Measurements from ENCODE around the gene CD46. TPM values are rescaled to one million over a fixed set of nuclear protein-coding genes. Genes with fewer than 3 reads are reported as not detected.

CD46 gene
- total and polyA plus RNA-seq, 2 donors = 69.7 to 152 TPM

DNA sequence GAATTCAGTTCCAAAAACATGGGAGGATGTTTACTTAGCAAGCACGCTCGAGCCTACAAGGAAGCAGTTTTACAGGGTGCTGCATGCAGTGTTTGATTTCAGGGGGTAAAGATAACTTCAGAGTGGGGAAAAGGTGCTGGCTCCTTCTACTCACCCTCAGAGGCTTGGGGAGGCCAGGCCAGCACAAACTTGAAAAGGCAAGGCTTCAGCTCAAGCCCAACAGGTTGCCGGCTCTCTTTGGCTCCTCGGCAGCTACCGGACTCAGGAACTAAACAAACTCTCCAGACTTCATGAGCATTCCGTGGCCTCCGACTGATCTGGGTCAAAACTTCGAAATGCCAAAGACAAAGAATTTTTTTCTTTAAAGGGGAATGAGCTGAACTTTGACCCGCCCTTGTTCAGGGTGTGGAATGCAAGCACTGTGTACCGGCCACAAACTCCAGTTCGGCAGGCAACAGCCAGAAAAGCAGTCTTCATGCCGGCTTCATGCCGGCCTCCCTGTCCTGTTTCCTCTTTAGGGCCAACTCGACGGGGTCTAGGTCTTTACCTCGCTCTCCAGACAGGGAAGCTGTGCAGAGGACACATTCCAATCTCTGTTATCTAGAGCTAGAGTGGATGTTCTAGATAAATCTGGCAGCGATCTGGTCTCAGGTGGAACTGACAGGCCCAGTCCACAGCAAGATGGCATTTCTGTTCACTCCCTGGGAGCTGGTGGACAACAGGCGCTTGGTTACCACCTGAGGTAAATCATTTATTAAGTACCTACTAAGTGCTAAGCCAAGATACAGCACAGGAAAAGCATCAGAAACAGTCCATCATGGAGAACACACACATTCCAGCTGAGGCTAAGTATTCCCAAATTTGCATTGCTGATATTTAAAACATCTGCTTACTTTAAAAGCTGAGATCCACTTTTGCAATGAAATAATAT, 75.0 kb downstream of the CD46 start:
- Histone ChIP-seq H3K4me3 (ENCODE audit: low read length in 2 of 2) (peak overlapping the region in 1 of 2 donors; percentile 41), H3K4me1 (ENCODE audit: control insufficient read depth in 2 of 2, insufficient read depth in 2 of 2, low read length in 2 of 2) (peaks cover 33 to 58% of the 10 kb centered on the region in 2 donors), H3K27ac (ENCODE audit: low read depth in 1 of 2, low read length in 1 of 2) (peak overlapping the region; percentile 85), H3K36me3 (ENCODE audit: control insufficient read depth in 2 of 2, insufficient read depth in 2 of 2, low read length in 1 of 2) (peaks cover 23 to 41% of the 10 kb centered on the region in 2 donors), H3K27me3 (ENCODE audit: control insufficient read depth in 2 of 2, insufficient read depth in 1 of 2, low read length in 1 of 2) (no peaks in the 10 kb centered on the region), H3K9me3 (ENCODE audit: control insufficient read depth in 2 of 2, insufficient read depth in 1 of 2, low read length in 1 of 2) (peaks cover 0 to 4% of the 10 kb centered on the region in 2 donors)
- WGBS = 84% methylated on average over 18 of the region's 18 CpGs
- DNase-seq (ENCODE audit: low read depth in 6 of 9, low spot score in 9 of 9) = peak in 1 of 9 donors; percentile 18

- H3K27ac ChIP-seq (ENCODE audit: low read depth in 1 of 2, low read length in 1 of 2) = peak overlapping the region in 1 of 2 donors; percentile 85
Measured at GRCh38 chr1:207827488-207827830, 75.6 kb downstream of the CD46 start.

GRCh38 chr1:207828046-207828445, 76.2 kb downstream of the CD46 start:
- 92% methylated on average over 5 of the region's 5 CpGs for WGBS
- Histone ChIP-seq H3K4me3 (ENCODE audit: low read length in 2 of 2) (no peak overlapping the region), H3K36me3 (ENCODE audit: control insufficient read depth in 2 of 2, insufficient read depth in 2 of 2, low read length in 1 of 2) (peaks cover 22 to 46% of the 10 kb centered on the region in 2 donors), H3K27ac (ENCODE audit: low read depth in 1 of 2, low read length in 1 of 2) (no peak overlapping the region), H3K27me3 (ENCODE audit: control insufficient read depth in 2 of 2, insufficient read depth in 1 of 2, low read length in 1 of 2) (no peaks in the 10 kb centered on the region), H3K4me1 (ENCODE audit: control insufficient read depth in 2 of 2, insufficient read depth in 2 of 2, low read length in 2 of 2) (peaks cover 44 to 70% of the 10 kb centered on the region in 2 donors), H3K9me3 (ENCODE audit: control insufficient read depth in 2 of 2, insufficient read depth in 1 of 2, low read length in 1 of 2) (peaks cover 0 to 4% of the 10 kb centered on the region in 2 donors)
- DNase-seq (ENCODE audit: low read depth in 6 of 9, low spot score in 9 of 9) = no peak

More at GRCh38 chr1:207827488-207827830, 75.6 kb downstream of the CD46 start:
- Histone ChIP-seq H3K27me3 (ENCODE audit: control insufficient read depth in 2 of 2, insufficient read depth in 1 of 2, low read length in 1 of 2) (no peaks in the 10 kb centered on the region), H3K4me3 (ENCODE audit: low read length in 2 of 2) (no peak overlapping the region), H3K4me1 (ENCODE audit: control insufficient read depth in 2 of 2, insufficient read depth in 2 of 2, low read length in 2 of 2) (peaks cover 39 to 64% of the 10 kb centered on the region in 2 donors), H3K36me3 (ENCODE audit: control insufficient read depth in 2 of 2, insufficient read depth in 2 of 2, low read length in 1 of 2) (peaks cover 22 to 43% of the 10 kb centered on the region in 2 donors), H3K9me3 (ENCODE audit: control insufficient read depth in 2 of 2, insufficient read depth in 1 of 2, low read length in 1 of 2) (peaks cover 0 to 4% of the 10 kb centered on the region in 2 donors)
- WGBS = 97% methylated on average over 2 of the region's 2 CpGs
- no peak for DNase-seq (ENCODE audit: low read depth in 6 of 9, low spot score in 9 of 9)

DNA sequence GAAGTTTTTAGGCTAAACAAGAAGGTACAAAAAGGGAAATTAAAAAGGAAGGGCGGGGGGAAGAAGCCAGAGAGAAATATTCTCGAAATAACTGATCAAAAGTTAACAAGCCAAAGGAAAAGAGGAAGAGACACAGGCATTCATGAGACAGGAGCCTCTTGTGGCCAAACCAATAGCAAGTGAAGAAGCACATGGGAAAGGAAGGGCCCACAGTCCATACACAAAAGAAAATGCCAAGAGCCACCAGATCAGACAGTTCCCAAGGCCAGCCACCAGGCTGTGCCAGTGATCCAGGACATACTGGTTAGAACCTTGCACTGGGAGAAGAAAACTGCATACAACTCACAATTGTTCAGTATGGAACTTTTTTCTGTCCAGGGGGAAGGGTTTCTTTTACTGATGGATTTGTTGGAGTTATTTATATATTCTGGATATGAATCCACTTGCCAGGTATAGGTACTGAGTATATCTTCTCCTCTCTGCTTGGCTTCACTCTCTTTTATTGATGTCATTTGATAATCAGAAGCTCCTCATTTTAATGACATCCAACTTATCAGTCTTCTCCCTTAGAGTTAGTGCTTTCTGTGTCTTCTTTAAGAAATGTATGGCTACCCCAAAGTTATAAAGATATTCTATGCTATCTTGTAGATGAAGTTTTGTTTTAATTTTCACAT, 76.8 kb downstream of the CD46 start:
- H3K36me3 ChIP-seq (ENCODE audit: control insufficient read depth in 2 of 2, insufficient read depth in 2 of 2, low read length in 1 of 2) = peaks cover 22 to 46% of the 10 kb centered on the region in 2 donors
- 35% methylated on average over 2 of the region's 2 CpGs for WGBS
- no peak overlapping the region for H3K4me3 ChIP-seq (ENCODE audit: low read length in 2 of 2)
- no peaks in the 10 kb centered on the region for H3K27me3 ChIP-seq (ENCODE audit: control insufficient read depth in 2 of 2, insufficient read depth in 1 of 2, low read length in 1 of 2)
- DNase-seq (ENCODE audit: low read depth in 6 of 9, low spot score in 9 of 9) = peak; percentile 40 to 81 (median 59)
- H3K4me1 ChIP-seq (ENCODE audit: control insufficient read depth in 2 of 2, insufficient read depth in 2 of 2, low read length in 2 of 2) = peaks cover 49 to 76% of the 10 kb centered on the region in 2 donors
- H3K27ac ChIP-seq (ENCODE audit: low read depth in 1 of 2, low read length in 1 of 2) = no peak overlapping the region
- peaks cover 0 to 4% of the 10 kb centered on the region in 2 donors for H3K9me3 ChIP-seq (ENCODE audit: control insufficient read depth in 2 of 2, insufficient read depth in 1 of 2, low read length in 1 of 2)

DNA sequence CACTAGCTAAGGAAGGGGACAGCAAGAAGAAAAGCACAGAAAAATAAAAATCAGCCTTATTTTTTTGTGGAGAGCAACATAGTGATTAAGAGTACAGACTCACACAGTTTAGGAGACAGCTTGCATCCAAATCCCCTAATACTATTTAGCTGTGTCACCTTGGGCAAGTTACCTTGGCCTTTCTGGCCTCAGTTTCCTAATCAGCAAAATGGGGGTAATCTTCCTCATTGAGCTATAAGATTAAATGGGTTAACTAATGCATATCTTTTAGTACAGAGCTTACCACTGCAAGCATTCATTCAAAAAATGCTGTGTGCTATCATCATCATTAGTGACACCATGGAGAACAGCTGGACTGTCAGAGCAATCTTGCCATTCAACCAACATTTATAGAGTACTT, 77.7 kb downstream of the CD46 start:
- H3K9me3 ChIP-seq (ENCODE audit: control insufficient read depth in 2 of 2, insufficient read depth in 1 of 2, low read length in 1 of 2) = no peaks in the 10 kb centered on the region

DNA sequence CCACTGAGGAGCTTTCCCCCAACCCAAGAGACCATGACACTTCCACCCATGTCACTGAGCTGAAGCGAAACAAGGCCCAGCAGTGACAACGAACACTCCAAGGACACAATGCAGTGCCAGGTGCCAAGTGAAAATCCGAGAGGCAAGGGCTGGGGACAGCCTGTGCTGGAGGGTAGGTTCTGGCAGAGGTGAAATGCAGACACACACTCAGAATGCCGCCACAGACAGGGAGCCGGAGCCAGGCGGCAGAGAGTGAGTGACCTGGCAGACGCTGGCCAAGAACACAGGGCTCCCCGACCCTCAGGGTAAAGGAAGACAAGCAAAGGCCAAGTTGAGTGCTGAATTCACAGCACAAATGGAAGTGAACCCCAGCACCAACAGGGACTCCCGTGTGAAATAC, 78.9 kb downstream of the CD46 start:
- no peak for DNase-seq (ENCODE audit: low read depth in 6 of 9, low spot score in 9 of 9)
- no peak overlapping the region for H3K4me3 ChIP-seq (ENCODE audit: low read length in 2 of 2)
- H3K36me3 ChIP-seq (ENCODE audit: control insufficient read depth in 2 of 2, insufficient read depth in 2 of 2, low read length in 1 of 2) = peaks cover 25 to 41% of the 10 kb centered on the region in 2 donors
- H3K27me3 ChIP-seq (ENCODE audit: control insufficient read depth in 2 of 2, insufficient read depth in 1 of 2, low read length in 1 of 2) = no peaks in the 10 kb centered on the region
- no peak overlapping the region for H3K27ac ChIP-seq (ENCODE audit: low read depth in 1 of 2, low read length in 1 of 2)
- H3K9me3 ChIP-seq (ENCODE audit: control insufficient read depth in 2 of 2, insufficient read depth in 1 of 2, low read length in 1 of 2) = no peaks in the 10 kb centered on the region
- peaks cover 52 to 65% of the 10 kb centered on the region in 2 donors for H3K4me1 ChIP-seq (ENCODE audit: control insufficient read depth in 2 of 2, insufficient read depth in 2 of 2, low read length in 2 of 2)
- WGBS = 97% methylated on average over 9 of the region's 9 CpGs

More for the DNA sequence above, 77.7 kb downstream of the CD46 start:
- H3K4me1 ChIP-seq (ENCODE audit: control insufficient read depth in 2 of 2, insufficient read depth in 2 of 2, low read length in 2 of 2) = peaks cover 56 to 68% of the 10 kb centered on the region in 2 donors
- DNase-seq (ENCODE audit: low read depth in 6 of 9, low spot score in 9 of 9) = no peak
- H3K4me3 ChIP-seq (ENCODE audit: low read length in 2 of 2) = no peak overlapping the region
- H3K27me3 ChIP-seq (ENCODE audit: control insufficient read depth in 2 of 2, insufficient read depth in 1 of 2, low read length in 1 of 2) = no peaks in the 10 kb centered on the region
- peaks cover 26 to 45% of the 10 kb centered on the region in 2 donors for H3K36me3 ChIP-seq (ENCODE audit: control insufficient read depth in 2 of 2, insufficient read depth in 2 of 2, low read length in 1 of 2)
- no peak overlapping the region for H3K27ac ChIP-seq (ENCODE audit: low read depth in 1 of 2, low read length in 1 of 2)

DNA sequence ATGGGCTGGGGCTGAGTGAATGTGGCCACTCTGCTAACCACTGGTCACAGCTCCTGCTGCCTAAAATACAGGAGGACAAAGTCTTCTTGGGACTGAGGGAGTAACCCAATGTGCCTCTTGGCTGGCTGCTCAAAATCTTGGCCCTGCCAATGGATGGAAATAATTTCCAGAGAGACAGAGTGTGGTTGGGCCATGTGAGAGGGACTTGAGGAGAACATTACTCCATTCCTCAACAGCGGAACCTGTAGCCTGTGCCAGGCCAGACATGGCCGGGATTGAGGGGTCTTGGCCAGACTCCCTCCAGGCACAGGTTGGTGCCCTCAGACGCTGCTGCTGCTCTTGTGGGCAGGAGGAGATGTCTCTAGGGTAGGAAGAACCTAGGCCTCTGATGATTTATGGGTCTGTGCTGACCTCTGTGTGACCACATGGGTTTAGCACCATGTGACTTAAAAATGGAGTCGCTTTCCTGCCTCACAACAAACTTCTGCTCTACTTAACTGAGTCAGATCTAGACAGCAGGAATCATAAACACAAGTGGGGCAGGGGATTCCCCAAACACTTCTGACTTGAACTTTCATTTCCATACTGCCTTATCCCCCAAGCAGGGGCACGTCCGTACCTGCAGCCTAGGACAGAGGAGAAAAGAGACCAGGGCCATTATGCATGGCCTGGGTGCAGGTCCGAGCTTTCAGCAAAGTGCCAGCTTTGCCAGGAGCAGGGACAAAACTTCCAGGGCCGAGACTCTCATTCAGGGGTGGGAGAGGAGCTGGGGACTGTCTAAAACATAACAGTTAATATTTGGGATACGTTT, 79.9 kb downstream of the CD46 start:
- DNase-seq (ENCODE audit: low read depth in 6 of 9, low spot score in 9 of 9) = peak in 2 of 9 donors; percentile 27 to 53
- peaks cover 31 to 43% of the 10 kb centered on the region in 2 donors for H3K36me3 ChIP-seq (ENCODE audit: control insufficient read depth in 2 of 2, insufficient read depth in 2 of 2, low read length in 1 of 2)
- H3K27ac ChIP-seq (ENCODE audit: low read depth in 1 of 2, low read length in 1 of 2) = peak overlapping the region; percentile 67 to 86
- no peak overlapping the region for H3K4me3 ChIP-seq (ENCODE audit: low read length in 2 of 2)
- peaks cover 50 to 63% of the 10 kb centered on the region in 2 donors for H3K4me1 ChIP-seq (ENCODE audit: control insufficient read depth in 2 of 2, insufficient read depth in 2 of 2, low read length in 2 of 2)
- H3K9me3 ChIP-seq (ENCODE audit: control insufficient read depth in 2 of 2, insufficient read depth in 1 of 2, low read length in 1 of 2) = no peaks in the 10 kb centered on the region
- WGBS = 79% methylated on average over 9 of the region's 9 CpGs
- H3K27me3 ChIP-seq (ENCODE audit: control insufficient read depth in 2 of 2, insufficient read depth in 1 of 2, low read length in 1 of 2) = no peaks in the 10 kb centered on the region

GRCh38 chr1:207832796-207833195, 80.9 kb downstream of the CD46 start:
- Histone ChIP-seq H3K9me3 (ENCODE audit: control insufficient read depth in 2 of 2, insufficient read depth in 1 of 2, low read length in 1 of 2) (no peaks in the 10 kb centered on the region), H3K4me1 (ENCODE audit: control insufficient read depth in 2 of 2, insufficient read depth in 2 of 2, low read length in 2 of 2) (peaks cover 45 to 57% of the 10 kb centered on the region in 2 donors), H3K36me3 (ENCODE audit: control insufficient read depth in 2 of 2, insufficient read depth in 2 of 2, low read length in 1 of 2) (peaks cover 30 to 45% of the 10 kb centered on the region in 2 donors), H3K27me3 (ENCODE audit: control insufficient read depth in 2 of 2, insufficient read depth in 1 of 2, low read length in 1 of 2) (no peaks in the 10 kb centered on the region), H3K27ac (ENCODE audit: low read depth in 1 of 2, low read length in 1 of 2) (no peak overlapping the region), H3K4me3 (ENCODE audit: low read length in 2 of 2) (no peak overlapping the region)
- DNase-seq (ENCODE audit: low read depth in 6 of 9, low spot score in 9 of 9) = no peak
- WGBS = 96% methylated on average over 8 of the region's 8 CpGs
